NCI-H1436 (cell line): ENCODE measurements around the gene INKA2.

Source experiments
- DNase-seq: peaks from one replicate; lab custom pipeline; 2025; lab: John Stamatoyannopoulos, UW

The INKA2 gene

GRCh38 chr1:111739194-111739924 lies at the start of gene INKA2:
TSS of gene INKA2 (minus strand) at chr1:111739395. CDS start at chr1:111739242, 153 bp downstream.
- DNase-seq, result peak; percentile 83

- no peak for DNase-seq
Measured at GRCh38 chr1:111786669-111787207, 47.5 kb upstream of the INKA2 start.

GRCh38 chr1:111784273-111784901 lies 45.2 kb upstream of the INKA2 start:
- no peak for DNase-seq

- DNase-seq, result no peak
Measured at GRCh38 chr1:111779546-111779945, 40.4 kb upstream of the INKA2 start.

GRCh38 chr1:111778541-111779051 lies 39.4 kb upstream of the INKA2 start:
- no peak for DNase-seq

GRCh38 chr1:111778066-111778465 lies 38.9 kb upstream of the INKA2 start:
- DNase-seq, result no peak

GRCh38 chr1:111777301-111777700 lies 38.1 kb upstream of the INKA2 start:
- no peak for DNase-seq

GRCh38 chr1:111776861-111777260 lies 37.7 kb upstream of the INKA2 start:
- no peak for DNase-seq

- no peak for DNase-seq
Measured at GRCh38 chr1:111776391-111776790, 37.2 kb upstream of the INKA2 start.

GRCh38 chr1:111775966-111776365 lies 36.8 kb upstream of the INKA2 start:
- no peak for DNase-seq

- DNase-seq, result no peak
Measured at GRCh38 chr1:111770916-111771315, 31.7 kb upstream of the INKA2 start.

GRCh38 chr1:111769517-111770146 lies 30.4 kb upstream of the INKA2 start:
- peak; percentile 6 for DNase-seq

GRCh38 chr1:111768625-111769024 lies 29.4 kb upstream of the INKA2 start:
- no peak for DNase-seq

GRCh38 chr1:111768023-111768422 lies 28.8 kb upstream of the INKA2 start:
- no peak for DNase-seq

- DNase-seq, result no peak
Measured at GRCh38 chr1:111762332-111762731, 23.1 kb upstream of the INKA2 start.

GRCh38 chr1:111761717-111762116 lies 22.5 kb upstream of the INKA2 start:
- no peak for DNase-seq

- no peak for DNase-seq
Measured at GRCh38 chr1:111758373-111758772, 19.2 kb upstream of the INKA2 start.

- no peak for DNase-seq
Measured at GRCh38 chr1:111756124-111756513, 16.9 kb upstream of the INKA2 start.

GRCh38 chr1:111755331-111756123 lies 16.3 kb upstream of the INKA2 start, which contains the start of gene DDX20:
TSS of gene DDX20 (plus strand) at chr1:111755901. CDS start at chr1:111755925, 24 bp downstream.
- peak; percentile 96 for DNase-seq

GRCh38 chr1:111754984-111755330 lies 15.8 kb upstream of the INKA2 start:
- DNase-seq, result peak; percentile 85

- no peak for DNase-seq
Measured at GRCh38 chr1:111751906-111752575, 12.8 kb upstream of the INKA2 start.
